Ishikawa (cell line): ENCODE measurements around the gene HNRNPM.

ENCODE experiments used
- CREB1 ChIP-seq: IDR thresholded peaks from 2 replicates; pipeline ENCODE4 v1.6.1; 2012; ENCODE audit warnings: low read depth
- EGR1 ChIP-seq: IDR thresholded peaks from 2 replicates; pipeline ENCODE4 v1.6.1; 2012
- EP300 ChIP-seq: IDR thresholded peaks from 2 replicates; pipeline ENCODE4 v1.6.1; 2012; ENCODE audit warnings: borderline replicate concordance
- MAX ChIP-seq: IDR thresholded peaks from 2 replicates; pipeline ENCODE4 v1.6.1; 2012
- NFIC ChIP-seq: IDR thresholded peaks from 2 replicates; pipeline ENCODE4 v1.6.1; 2012
- RAD21 ChIP-seq: IDR thresholded peaks from 2 replicates; pipeline ENCODE4 v1.6.1; 2012; ENCODE audit warnings: low read depth
- REST ChIP-seq: IDR thresholded peaks from 2 replicates; pipeline ENCODE4 v1.6.1; 2012; ENCODE audit warnings: low read depth, mild to moderate bottlenecking
- TAF1 ChIP-seq: IDR thresholded peaks from 2 replicates; pipeline ENCODE4 v1.6.1; 2012; ENCODE audit warnings: low read depth, mild to moderate bottlenecking
- TCF12 ChIP-seq: IDR thresholded peaks from 2 replicates; pipeline ENCODE4 v1.6.1; 2012; ENCODE audit warnings: low read depth
- TEAD4 ChIP-seq: IDR thresholded peaks from 2 replicates; pipeline ENCODE4 v1.6.1; 2012
- YY1 ChIP-seq: IDR thresholded peaks from 2 replicates; pipeline ENCODE4 v1.6.1; 2012; ENCODE audit warnings: low read depth

GRCh38 chr19:8487137-8487851 is 42.5 kb downstream of the HNRNPM start:
- TF ChIP-seq MAX, result no peak
- no peak for TF ChIP-seq TCF12
- TF ChIP-seq NFIC, result no peak
- no peak for TF ChIP-seq REST
- TF ChIP-seq CREB1, result no peak
- no peak for TF ChIP-seq EP300
- no peak for TF ChIP-seq EGR1
- TF ChIP-seq YY1, result no peak
- TF ChIP-seq TEAD4, result no peak
- no peak for TF ChIP-seq TAF1
- TF ChIP-seq RAD21, result no peak
